HG03469 (cell line): Measurements from ENCODE around the gene TMEM98.
"Not testable (repeated sequence)": the region's sequence is repeated elsewhere in the genome, so short reads cannot be mapped to it uniquely, and the experiment has no call there.

Experiments used
- ATAC-seq: cut with Tn5 transposase; IDR thresholded peaks from one replicate; pipeline ENCODE4 v1.9.1; 2021; ENCODE audit warnings: mild to moderate bottlenecking, moderate library complexity, moderate number of reproducible peaks; ENCODE audit not compliant: unreplicated experiment

Gene TMEM98

DNA sequence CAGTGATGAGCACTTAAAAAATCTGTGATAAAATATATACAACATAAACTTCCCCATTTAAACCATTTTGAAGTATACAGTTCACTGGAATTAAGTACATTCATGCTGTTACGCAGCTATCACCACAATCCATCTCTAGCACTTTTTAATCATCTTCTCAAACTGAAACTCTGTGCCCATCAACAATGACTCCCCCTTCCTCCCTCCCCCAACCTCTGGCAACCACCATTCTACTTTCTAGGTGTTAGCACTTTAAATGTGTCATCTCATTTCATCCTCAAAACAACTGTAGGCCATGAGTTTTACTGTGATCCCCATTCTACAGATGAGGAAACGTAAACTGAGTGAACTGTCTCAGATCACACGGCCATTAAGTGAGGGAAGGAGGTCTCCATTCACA, 13.8 kb upstream of the TMEM98 start:
- ATAC-seq, result no peak

- ATAC-seq, result no peak
Measured at GRCh38 chr17:32915245-32915644, 12.7 kb upstream of the TMEM98 start.

GRCh38 chr17:32916134-32916533, 11.8 kb upstream of the TMEM98 start:
- no peak for ATAC-seq

DNA sequence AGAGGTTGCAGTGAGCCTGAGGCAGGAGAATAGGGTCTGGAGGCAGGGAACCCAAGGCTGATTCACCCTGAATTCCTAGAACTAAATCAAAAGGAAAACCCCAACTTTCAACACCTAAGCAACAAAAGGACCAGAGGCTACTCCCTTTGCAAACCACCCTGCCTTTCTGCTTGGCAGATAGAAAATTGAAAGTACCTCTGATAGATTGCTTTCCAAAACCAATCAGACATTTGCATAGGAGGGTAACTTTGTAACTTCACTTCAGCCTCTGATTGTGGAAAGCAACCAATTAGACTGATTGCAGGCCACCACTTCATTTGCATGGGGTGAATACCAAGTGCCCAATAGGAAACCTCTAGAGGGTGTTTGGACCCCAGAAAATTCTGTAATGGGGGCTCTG, 10.9 kb upstream of the TMEM98 start:
- ATAC-seq, result no peak

- ATAC-seq, result no peak
Measured at GRCh38 chr17:32917842-32918241, 10.1 kb upstream of the TMEM98 start.

GRCh38 chr17:32919876-32920275, 8.1 kb upstream of the TMEM98 start:
- ATAC-seq, result not testable (repeated sequence)

- no peak for ATAC-seq
Measured at GRCh38 chr17:32920293-32920692, 7.7 kb upstream of the TMEM98 start.

DNA sequence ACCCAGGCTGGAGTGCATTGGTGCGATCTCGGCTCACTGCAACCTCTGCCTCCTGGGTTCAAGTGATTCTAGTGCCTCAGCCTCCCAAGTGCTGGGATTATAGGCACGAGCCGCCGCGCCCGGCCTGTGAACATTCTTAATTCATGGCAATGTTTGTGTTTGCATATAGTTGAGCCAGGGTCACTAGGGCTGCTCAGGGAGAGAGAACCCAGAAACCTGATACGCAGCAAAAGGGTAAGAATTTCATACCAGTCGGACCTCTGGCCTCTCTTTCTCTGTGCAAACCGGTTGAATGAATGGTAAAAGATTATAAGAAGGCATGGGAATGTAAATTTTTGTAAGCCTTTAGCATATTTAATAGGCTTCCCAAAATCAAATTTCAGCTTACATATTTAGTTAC, 6.9 kb upstream of the TMEM98 start:
- ATAC-seq, result no peak

- ATAC-seq, result not testable (repeated sequence)
Measured at GRCh38 chr17:32923905-32924304, 4.0 kb upstream of the TMEM98 start.

DNA sequence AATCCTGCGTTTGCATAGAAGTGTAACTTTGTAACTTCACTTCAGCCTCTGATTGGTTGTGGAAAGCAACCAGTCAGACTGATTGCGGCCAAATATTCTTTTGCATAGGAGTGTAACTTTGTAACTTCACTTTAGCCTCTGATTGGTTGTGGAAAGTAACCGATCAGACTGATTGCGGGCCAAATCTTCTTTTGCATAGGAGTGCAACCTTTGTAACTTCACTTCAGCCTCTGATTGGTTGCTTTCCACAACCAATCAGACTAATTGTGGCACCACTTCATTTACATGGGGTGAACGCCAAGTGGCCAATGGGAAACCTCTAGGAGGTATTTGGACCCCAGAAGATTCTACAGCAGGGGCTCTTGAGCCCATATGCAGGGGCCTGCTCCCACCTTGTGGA, 1.8 kb upstream of the TMEM98 start:
- no peak for ATAC-seq

- ATAC-seq, result not testable (repeated sequence)
Measured at GRCh38 chr17:32926789-32927188, 1.2 kb upstream of the TMEM98 start.

DNA sequence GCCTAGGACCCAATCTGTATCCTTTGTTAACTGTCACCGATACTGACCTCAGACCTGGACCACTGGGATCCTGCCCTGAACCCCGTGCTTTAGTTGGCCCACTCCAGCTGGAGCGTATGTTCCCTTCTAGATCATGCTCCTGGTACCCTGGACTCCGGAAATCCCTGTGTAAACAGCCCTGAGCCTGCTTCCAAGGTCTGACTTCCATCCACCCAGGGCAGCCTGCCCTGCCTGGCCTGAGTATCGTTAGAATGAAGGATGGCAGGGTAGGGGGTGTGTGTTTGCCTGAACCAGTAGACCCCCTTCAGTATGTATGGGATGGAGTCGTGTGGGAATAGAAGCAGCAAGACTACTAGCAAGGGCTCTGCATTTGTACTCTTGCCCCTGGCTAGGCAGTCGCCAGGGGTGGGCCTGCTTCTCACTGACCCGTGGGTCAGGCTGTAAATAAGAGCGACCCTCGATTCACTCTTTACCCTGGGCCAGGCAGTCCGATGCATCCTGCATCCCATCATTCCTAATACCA, 691 bp upstream of the TMEM98 start:
- no peak for ATAC-seq

DNA sequence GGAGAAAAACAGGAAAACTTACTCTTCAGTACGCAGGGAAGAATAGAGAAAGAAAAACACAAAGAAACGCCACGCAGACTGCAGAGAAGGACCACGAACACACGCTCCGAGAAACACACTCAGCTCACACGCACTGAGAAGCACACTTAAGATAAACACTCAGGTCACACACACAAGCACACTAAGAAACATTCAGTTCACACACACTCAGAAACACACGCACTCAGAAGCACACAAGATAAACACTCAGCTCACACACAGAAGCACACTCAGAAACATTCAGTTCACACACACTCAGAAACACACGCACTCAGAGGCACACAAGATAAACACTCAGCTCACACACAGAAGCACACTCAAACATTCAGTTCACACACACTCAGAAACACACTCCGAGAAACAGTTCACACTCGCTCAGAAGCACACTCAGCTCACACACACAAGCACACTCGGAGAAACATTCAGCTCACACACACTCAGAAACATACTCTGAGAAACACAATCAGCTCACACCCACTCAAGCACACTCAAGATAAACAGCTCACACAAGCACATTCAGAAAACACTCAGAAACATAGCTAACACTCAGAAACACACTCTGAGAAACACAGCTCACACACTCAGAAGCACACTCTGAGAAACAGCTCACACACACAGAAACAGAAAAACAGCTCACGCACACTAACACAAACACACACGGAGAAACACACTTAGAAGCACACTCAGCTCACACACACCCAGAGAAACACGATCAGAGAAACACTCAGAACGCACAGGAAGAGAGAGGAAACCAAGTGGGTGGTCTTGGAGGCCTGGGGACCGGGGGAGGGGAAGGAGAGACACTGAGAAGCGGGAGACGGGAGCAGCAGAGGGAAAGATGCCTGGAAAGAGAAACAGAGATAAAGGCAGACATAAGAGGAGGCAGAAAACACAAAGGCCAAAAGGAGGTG, 908 bp downstream of the TMEM98 start:
- ATAC-seq, result no peak

GRCh38 chr17:32929588-32929987, 1.6 kb downstream of the TMEM98 start:
- no peak for ATAC-seq

DNA sequence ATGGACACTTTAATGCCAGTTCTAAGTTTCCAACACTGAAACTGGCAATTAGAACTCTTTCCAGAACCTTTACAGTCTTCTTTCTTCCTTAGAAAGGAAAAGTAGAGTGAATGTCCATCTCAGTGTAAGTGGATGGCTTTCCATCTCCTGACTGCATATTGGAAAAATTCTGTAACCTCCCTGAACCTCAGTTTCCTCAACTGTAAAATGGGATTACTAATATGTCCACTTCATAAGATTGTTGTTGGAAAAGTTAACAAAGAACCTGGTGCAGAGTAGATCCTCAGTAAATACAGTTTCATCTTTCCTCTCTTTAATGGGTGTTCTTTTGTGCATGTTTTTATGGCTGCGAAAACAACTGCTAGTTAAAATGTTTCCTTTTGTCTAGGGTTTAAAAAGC, 2.6 kb downstream of the TMEM98 start:
- no peak for ATAC-seq

DNA sequence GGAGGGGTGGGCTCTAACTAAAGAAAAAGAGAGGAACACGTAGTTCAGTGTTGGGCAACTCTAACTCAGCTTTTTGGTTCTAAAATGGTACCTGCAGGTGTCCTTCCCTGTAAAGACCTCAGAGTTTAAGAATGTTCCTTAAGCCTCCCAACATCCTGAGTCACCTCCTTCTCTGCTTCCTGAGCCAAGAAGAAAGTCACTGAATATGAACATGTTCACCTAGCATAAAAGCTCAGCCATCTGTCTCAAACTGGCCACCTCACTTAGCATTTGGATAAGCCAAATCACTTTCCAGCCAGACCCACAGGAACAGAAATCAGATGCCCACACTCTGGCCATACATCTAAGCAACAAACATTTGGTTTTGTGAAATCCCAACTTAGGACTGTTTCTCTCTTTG, 3.7 kb downstream of the TMEM98 start:
- no peak for ATAC-seq

DNA sequence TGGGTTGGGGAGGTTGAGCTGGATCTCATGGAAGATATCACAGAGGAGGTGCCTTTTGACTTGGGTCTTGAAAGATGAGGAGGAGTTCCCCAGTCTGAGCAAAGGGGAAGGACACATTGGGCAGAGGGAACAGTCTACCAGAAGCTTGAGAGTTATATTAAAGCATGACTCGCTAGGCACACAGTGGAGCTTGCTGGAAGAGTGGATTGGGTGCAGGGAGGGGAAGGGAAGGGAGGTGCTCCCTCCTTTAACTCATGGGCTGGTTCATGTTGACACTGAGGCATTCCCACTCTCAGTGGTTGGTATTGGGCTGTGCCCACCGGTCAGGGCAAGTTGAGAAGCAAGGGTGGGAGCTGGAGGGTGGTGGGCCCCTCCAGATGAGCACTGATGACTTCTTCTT, 5.9 kb downstream of the TMEM98 start:
- no peak for ATAC-seq

DNA sequence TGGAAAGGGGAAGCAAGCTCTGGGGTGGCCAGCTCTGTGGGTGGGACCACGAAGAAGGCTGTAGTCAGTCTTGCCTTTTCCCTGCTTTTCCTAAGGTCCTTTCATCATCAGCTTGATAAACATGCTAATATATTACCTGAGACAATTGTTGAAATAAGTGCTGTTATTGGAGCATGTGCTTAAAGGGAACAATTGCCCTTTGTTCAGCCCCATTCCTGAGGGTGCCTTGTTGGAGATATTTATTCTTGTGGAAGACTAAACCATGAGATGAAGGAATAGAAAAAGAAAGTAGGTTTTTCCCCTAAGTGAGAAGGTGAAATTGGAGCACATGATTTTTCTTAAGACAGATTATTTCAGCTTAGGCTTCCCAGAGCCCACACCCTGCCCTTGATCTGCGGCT, 7.8 kb downstream of the TMEM98 start:
- ATAC-seq, result no peak

- ATAC-seq, result no peak
Measured at GRCh38 chr17:32936186-32936893, 8.4 kb downstream of the TMEM98 start.

DNA sequence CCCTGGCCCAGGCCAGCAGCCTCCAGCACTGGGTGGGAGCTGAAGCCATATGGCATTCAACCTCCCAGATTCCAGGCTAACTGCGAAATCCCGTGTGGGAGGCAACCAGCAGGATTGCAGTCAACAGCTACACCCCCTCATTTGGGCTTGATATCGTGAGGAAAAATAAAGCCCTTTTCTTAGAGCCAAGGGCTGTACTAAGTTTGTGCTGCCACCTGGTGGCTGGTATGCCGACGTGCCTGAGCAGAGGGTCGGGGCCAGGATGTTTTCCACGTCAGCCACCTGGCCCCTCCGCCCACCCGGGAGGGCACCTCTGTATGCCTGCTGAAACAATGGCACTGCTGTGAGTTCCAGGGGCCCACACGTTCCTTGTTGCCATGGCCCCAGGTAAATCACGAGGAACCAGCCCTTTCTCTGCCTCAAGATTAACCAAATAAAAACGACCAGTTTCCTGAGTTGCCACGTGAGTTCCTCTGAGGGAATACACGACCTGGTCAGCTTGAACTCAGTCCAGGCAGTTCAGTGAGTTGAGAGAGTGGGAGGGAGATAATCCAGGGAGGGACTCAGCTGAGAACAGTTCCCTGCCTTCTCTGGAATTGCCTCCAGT, 9.0 kb downstream of the TMEM98 start:
- no peak for ATAC-seq

DNA sequence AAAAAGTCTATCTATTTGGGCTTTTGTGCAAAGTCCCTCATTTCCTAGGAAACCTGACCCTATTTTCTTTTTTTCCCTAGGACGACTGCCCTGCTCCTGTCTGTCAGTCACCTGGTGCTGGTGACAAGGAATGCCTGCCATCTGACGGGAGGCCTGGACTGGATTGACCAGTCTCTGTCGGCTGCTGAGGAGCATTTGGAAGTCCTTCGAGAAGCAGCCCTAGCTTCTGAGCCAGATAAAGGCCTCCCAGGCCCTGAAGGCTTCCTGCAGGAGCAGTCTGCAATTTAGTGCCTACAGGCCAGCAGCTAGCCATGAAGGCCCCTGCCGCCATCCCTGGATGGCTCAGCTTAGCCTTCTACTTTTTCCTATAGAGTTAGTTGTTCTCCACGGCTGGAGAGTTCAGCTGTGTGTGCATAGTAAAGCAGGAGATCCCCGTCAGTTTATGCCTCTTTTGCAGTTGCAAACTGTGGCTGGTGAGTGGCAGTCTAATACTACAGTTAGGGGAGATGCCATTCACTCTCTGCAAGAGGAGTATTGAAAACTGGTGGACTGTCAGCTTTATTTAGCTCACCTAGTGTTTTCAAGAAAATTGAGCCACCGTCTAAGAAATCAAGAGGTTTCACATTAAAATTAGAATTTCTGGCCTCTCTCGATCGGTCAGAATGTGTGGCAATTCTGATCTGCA, 12.9 kb downstream of the TMEM98 start:
- no peak for ATAC-seq
